Osteoblast (primary cell): ENCODE results near the gene SREBF2. TPM values are rescaled to one million over a fixed set of nuclear protein-coding genes. Genes with fewer than 3 reads are reported as not detected.

Experiments used
- DNase-seq: peaks from one replicate; pipeline ENCODE4 v3.0.0; 2011; ENCODE audit warnings: low spot score, mixed read lengths; ENCODE audit not compliant: insufficient read length; ENCODE audit errors: missing footprints
- H2AFZ ChIP-seq: 2 replicates; pipeline ENCODE4 v1.6.0; 2011; ENCODE audit warnings: mild to moderate bottlenecking, low read length
- H3K27ac ChIP-seq: 2 replicates; pipeline ENCODE4 v1.5.1; 2011; ENCODE audit warnings: mild to moderate bottlenecking, low read depth, low read length, moderate library complexity
- H3K27me3 ChIP-seq: 2 replicates; pipeline ENCODE4 v1.6.0; 2012; ENCODE audit warnings: mild to moderate bottlenecking, control low read depth, inconsistent platforms, low read length, moderate library complexity; ENCODE audit not compliant: insufficient read depth
- H3K36me3 ChIP-seq: 2 replicates; pipeline ENCODE4 v1.5.1; 2011; ENCODE audit warnings: mild to moderate bottlenecking, low read length, control low read depth, moderate library complexity; ENCODE audit not compliant: insufficient read depth
- H3K4me1 ChIP-seq: 2 replicates; pipeline ENCODE4 v1.5.1; 2011; ENCODE audit warnings: mild to moderate bottlenecking, low read length, control low read depth, moderate library complexity; ENCODE audit not compliant: insufficient read depth
- H3K4me2 ChIP-seq: 2 replicates; pipeline ENCODE4 v1.6.0; 2011; ENCODE audit warnings: mild to moderate bottlenecking, low read length; ENCODE audit not compliant: insufficient read depth
- H3K4me3 ChIP-seq: fragments of 200-600 bp; sonication (generic); 3 replicates; pipeline ENCODE4 v1.5.1; 2012; ENCODE audit warnings: mild to moderate bottlenecking, low read length, inconsistent platforms; ENCODE audit not compliant: insufficient read depth
- H3K79me2 ChIP-seq: 2 replicates; pipeline ENCODE4 v1.6.0; 2012; ENCODE audit warnings: mild to moderate bottlenecking, low read length, control low read depth, inconsistent platforms; ENCODE audit not compliant: insufficient read depth
- H3K9me3 ChIP-seq: 2 replicates; pipeline ENCODE4 v1.5.1; 2011; ENCODE audit warnings: low read depth, low read length, control low read depth
- H4K20me1 ChIP-seq: 2 replicates; pipeline ENCODE4 v1.6.0; 2012; ENCODE audit warnings: mild to moderate bottlenecking, low read length, control low read depth; ENCODE audit not compliant: insufficient read depth
- CTCF ChIP-seq: IDR thresholded peaks from 2 replicates; pipeline ENCODE4 v1.5.1; 2011; ENCODE audit warnings: mild to moderate bottlenecking, low read depth, low read length, moderate library complexity; ENCODE audit errors: extremely low read depth
- total RNA-seq: library from RNA; depleted of rRNA; stranded (reverse); fragments of >200 nt; gene quantifications from 2 replicates; pipeline ENCODE4 v1.2.3, GENCODE V29; 2012

SREBF2 gene
- total RNA-seq, 1 donor, result 80.3 TPM

GRCh38 chr22:41870786-41871185 lies 37.9 kb downstream of the SREBF2 start:
- peaks cover 17% of the 10 kb centered on the region for H3K79me2 ChIP-seq
- no peaks in the 10 kb centered on the region for H3K9me3 ChIP-seq
- no peak overlapping the region for H3K4me3 ChIP-seq

GRCh38 chr22:41873391-41873790 lies 40.5 kb downstream of the SREBF2 start:
- Histone ChIP-seq H3K4me2 (no peak overlapping the region), H2AFZ (no peak overlapping the region), H3K79me2 (peaks cover 4% of the 10 kb centered on the region), H3K4me1 (peaks cover 14% of the 10 kb centered on the region), H3K4me3 (no peak overlapping the region), H3K9me3 (no peaks in the 10 kb centered on the region), H3K27ac (no peak overlapping the region), H3K27me3 (no peaks in the 10 kb centered on the region), H3K36me3 (peaks cover 50% of the 10 kb centered on the region), H4K20me1 (no peaks in the 10 kb centered on the region)
- no peak for DNase-seq
- no peak for TF ChIP-seq CTCF

More at GRCh38 chr22:41870786-41871185, 37.9 kb downstream of the SREBF2 start:
- peaks cover 3% of the 10 kb centered on the region for H3K4me1 ChIP-seq
- DNase-seq, result no peak
- peaks cover 49% of the 10 kb centered on the region for H3K36me3 ChIP-seq
- no peak for TF ChIP-seq CTCF
- H3K4me2 ChIP-seq, result no peak overlapping the region
- no peaks in the 10 kb centered on the region for H3K27me3 ChIP-seq
- H2AFZ ChIP-seq, result no peak overlapping the region
- peaks cover 3% of the 10 kb centered on the region for H4K20me1 ChIP-seq
- H3K27ac ChIP-seq, result no peak overlapping the region

DNA sequence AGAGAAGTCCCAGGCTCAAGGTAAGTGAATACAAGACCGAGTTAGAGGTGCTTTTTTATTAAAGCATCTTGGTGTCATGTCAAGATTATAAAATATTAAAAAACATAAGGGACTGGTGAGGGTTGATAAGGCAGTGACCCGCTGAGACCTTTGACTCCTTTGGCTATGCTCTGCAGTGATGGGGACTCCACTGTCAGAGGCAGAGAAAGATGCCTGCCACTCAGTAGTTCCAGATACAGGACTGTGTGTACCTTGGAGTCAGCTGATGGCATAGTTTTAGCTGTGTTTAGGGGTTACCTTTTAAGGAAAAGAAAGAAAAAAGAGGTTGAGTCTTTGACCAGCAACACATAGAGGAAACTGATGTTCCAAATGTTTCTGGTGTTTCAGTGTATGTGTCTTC lies 41.2 kb downstream of the SREBF2 start:
- Histone ChIP-seq H3K79me2 (no peaks in the 10 kb centered on the region), H2AFZ (no peak overlapping the region), H4K20me1 (no peaks in the 10 kb centered on the region), H3K27me3 (no peaks in the 10 kb centered on the region), H3K27ac (no peak overlapping the region), H3K36me3 (peaks cover 43% of the 10 kb centered on the region), H3K4me3 (no peak overlapping the region), H3K9me3 (no peaks in the 10 kb centered on the region), H3K4me2 (no peak overlapping the region), H3K4me1 (peaks cover 14% of the 10 kb centered on the region)
- DNase-seq, result no peak
- TF ChIP-seq CTCF, result no peak

- Histone ChIP-seq H3K27me3 (no peaks in the 10 kb centered on the region), H3K4me2 (peak overlapping the region; percentile 24), H3K27ac (no peak overlapping the region), H3K9me3 (no peaks in the 10 kb centered on the region), H3K36me3 (peaks cover 38% of the 10 kb centered on the region), H3K4me3 (no peak overlapping the region), H4K20me1 (no peaks in the 10 kb centered on the region), H2AFZ (no peak overlapping the region), H3K4me1 (peaks cover 14% of the 10 kb centered on the region), H3K79me2 (no peaks in the 10 kb centered on the region)
- peak; percentile 8 for DNase-seq
- no peak for TF ChIP-seq CTCF
Observed at GRCh38 chr22:41875531-41876270, 42.8 kb downstream of the SREBF2 start.
